ENCODE data around the gene NWD2.

DNA sequence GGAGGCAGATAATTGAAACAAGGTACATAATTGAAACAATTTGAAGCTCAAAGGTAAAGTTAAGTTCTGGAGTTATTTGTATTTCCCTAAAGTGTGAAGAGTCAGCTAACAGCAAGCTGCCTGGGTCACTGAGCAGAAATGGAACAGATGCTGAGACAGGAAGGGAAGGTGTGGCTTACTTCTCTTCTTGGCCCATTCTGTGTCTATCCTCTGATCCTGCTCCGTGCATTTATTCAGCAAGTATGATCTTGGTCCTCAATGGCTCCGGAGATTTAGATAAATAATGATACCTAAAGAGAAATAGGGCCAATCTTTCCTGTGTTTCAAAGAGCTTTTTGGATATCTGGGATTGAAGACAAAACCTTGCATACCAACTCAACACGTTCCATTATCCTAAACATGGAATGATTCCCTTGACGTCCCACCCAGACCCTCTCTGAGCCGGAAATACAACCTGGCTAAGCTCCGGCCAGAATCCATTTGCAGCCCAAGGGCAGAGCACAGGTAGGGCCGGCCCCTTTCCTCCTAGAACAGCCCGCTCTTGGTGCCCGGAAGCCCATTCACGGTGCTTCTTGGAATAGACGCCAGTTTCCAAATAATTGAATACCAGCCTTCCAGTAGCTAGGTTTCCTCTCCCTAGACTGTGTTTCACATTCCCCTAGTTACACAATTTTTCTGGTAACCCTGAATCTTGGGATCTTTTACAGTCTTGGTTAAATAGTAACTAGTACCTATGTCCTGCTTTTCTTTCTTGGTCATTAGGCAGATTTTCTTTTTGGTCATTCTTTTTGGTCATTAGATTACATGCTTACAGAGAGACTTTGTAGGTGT lies 211.0 kb downstream of the NWD2 start:
- TF ChIP-seq POLR2A (IDR thresholded peaks at IDR 0.05), result no peak
- TF ChIP-seq, protein P1, sequence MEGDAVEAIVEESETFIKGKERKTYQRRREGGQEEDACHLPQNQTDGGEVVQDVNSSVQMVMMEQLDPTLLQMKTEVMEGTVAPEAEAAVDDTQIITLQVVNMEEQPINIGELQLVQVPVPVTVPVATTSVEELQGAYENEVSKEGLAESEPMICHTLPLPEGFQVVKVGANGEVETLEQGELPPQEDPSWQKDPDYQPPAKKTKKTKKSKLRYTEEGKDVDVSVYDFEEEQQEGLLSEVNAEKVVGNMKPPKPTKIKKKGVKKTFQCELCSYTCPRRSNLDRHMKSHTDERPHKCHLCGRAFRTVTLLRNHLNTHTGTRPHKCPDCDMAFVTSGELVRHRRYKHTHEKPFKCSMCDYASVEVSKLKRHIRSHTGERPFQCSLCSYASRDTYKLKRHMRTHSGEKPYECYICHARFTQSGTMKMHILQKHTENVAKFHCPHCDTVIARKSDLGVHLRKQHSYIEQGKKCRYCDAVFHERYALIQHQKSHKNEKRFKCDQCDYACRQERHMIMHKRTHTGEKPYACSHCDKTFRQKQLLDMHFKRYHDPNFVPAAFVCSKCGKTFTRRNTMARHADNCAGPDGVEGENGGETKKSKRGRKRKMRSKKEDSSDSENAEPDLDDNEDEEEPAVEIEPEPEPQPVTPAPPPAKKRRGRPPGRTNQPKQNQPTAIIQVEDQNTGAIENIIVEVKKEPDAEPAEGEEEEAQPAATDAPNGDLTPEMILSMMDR (IDR thresholded peaks at IDR 0.05), result no peak

Measured in adrenal gland (tissue), 5 donors.